ENCODE data around the gene DPH2. TPM values are rescaled to one million over a fixed set of nuclear protein-coding genes. Genes with fewer than 3 reads are reported as not detected.

Gene DPH2
- total and polyA plus RNA-seq, 4 donors = 14.3 to 27.4 (median 19.2) TPM

- peak; percentile 78 to 98 (median 90) for DNase-seq (ENCODE audit: low read depth in 4 of 6, low spot score in 6 of 6)
- H3K4me1 ChIP-seq (ENCODE audit: control insufficient read depth, insufficient read depth, low read length) = peaks cover 56% of the 10 kb centered on the region
Observed at GRCh38 chr1:43974443-43975248, 4.8 kb downstream of the DPH2 start, which contains the start of gene ATP6V0B. Gene ATP6V0B, plus strand, starts transcription at chr1:43974960. Its CDS starts 81 bp downstream, at chr1:43975041.

GRCh38 chr1:43975249-43975961 lies 5.6 kb downstream of the DPH2 start:
- Histone ChIP-seq H3K27ac (ENCODE audit: low read depth, low read length) (peak overlapping the region; percentile 86), H3K4me3 (ENCODE audit: low read depth, low read length) (peak overlapping the region; percentile 90), H3K36me3 (ENCODE audit: control insufficient read depth, insufficient read depth, low read length) (peaks cover 44% of the 10 kb centered on the region), H3K27me3 (ENCODE audit: control insufficient read depth, insufficient read depth, low read length) (no peaks in the 10 kb centered on the region), H3K9me3 (ENCODE audit: control insufficient read depth, insufficient read depth, low read length) (no peaks in the 10 kb centered on the region), H3K4me1 (ENCODE audit: control insufficient read depth, insufficient read depth, low read length) (peaks cover 59% of the 10 kb centered on the region)
- under 1% methylated on average over 30 of the region's 34 CpGs for WGBS (ENCODE audit: insufficient coverage)
- DNase-seq (ENCODE audit: low read depth in 4 of 6, low spot score in 6 of 6) = peak in 2 of 6 donors; percentile 26 to 49

More at GRCh38 chr1:43974443-43975248, 4.8 kb downstream of the DPH2 start, which contains the start of gene ATP6V0B:
- no peaks in the 10 kb centered on the region for H3K9me3 ChIP-seq (ENCODE audit: control insufficient read depth, insufficient read depth, low read length)
- no peaks in the 10 kb centered on the region for H3K27me3 ChIP-seq (ENCODE audit: control insufficient read depth, insufficient read depth, low read length)
- peaks cover 44% of the 10 kb centered on the region for H3K36me3 ChIP-seq (ENCODE audit: control insufficient read depth, insufficient read depth, low read length)
- peak within 1 kb of the TSS; percentile 90 for H3K4me3 ChIP-seq (ENCODE audit: low read depth, low read length)
- peak within 1 kb of the TSS; percentile 86 for H3K27ac ChIP-seq (ENCODE audit: low read depth, low read length)
- under 1% methylated on average over 93 of the region's 93 CpGs for WGBS (ENCODE audit: insufficient coverage)

GRCh38 chr1:43976045-43976444 lies 6.2 kb downstream of the DPH2 start:
- 92% methylated on average over 2 of the region's 4 CpGs for WGBS (ENCODE audit: insufficient coverage)
- DNase-seq (ENCODE audit: low read depth in 4 of 6, low spot score in 6 of 6) = no peak
- peak overlapping the region; percentile 90 for H3K4me3 ChIP-seq (ENCODE audit: low read depth, low read length)

GRCh38 chr1:43976890-43977289 lies 7.1 kb downstream of the DPH2 start:
- Histone ChIP-seq H3K27me3 (ENCODE audit: control insufficient read depth, insufficient read depth, low read length) (no peaks in the 10 kb centered on the region), H3K27ac (ENCODE audit: low read depth, low read length) (no peak overlapping the region), H3K9me3 (ENCODE audit: control insufficient read depth, insufficient read depth, low read length) (no peaks in the 10 kb centered on the region), H3K4me3 (ENCODE audit: low read depth, low read length) (no peak overlapping the region), H3K4me1 (ENCODE audit: control insufficient read depth, insufficient read depth, low read length) (peaks cover 61% of the 10 kb centered on the region), H3K36me3 (ENCODE audit: control insufficient read depth, insufficient read depth, low read length) (peaks cover 44% of the 10 kb centered on the region)
- no peak for DNase-seq (ENCODE audit: low read depth in 4 of 6, low spot score in 6 of 6)
- WGBS (ENCODE audit: insufficient coverage) = 92% methylated on average over 8 of the region's 8 CpGs

More at GRCh38 chr1:43976045-43976444, 6.2 kb downstream of the DPH2 start:
- no peaks in the 10 kb centered on the region for H3K27me3 ChIP-seq (ENCODE audit: control insufficient read depth, insufficient read depth, low read length)
- H3K9me3 ChIP-seq (ENCODE audit: control insufficient read depth, insufficient read depth, low read length) = no peaks in the 10 kb centered on the region
- peaks cover 58% of the 10 kb centered on the region for H3K4me1 ChIP-seq (ENCODE audit: control insufficient read depth, insufficient read depth, low read length)
- no peak overlapping the region for H3K27ac ChIP-seq (ENCODE audit: low read depth, low read length)
- H3K36me3 ChIP-seq (ENCODE audit: control insufficient read depth, insufficient read depth, low read length) = peaks cover 44% of the 10 kb centered on the region

- peaks cover 69% of the 10 kb centered on the region for H3K4me1 ChIP-seq (ENCODE audit: control insufficient read depth, insufficient read depth, low read length)
- no peak overlapping the region for H3K27ac ChIP-seq (ENCODE audit: low read depth, low read length)
- no peak for DNase-seq (ENCODE audit: low read depth in 4 of 6, low spot score in 6 of 6)
- 95% methylated on average over 3 of the region's 9 CpGs for WGBS (ENCODE audit: insufficient coverage)
- no peak overlapping the region for H3K4me3 ChIP-seq (ENCODE audit: low read depth, low read length)
- H3K9me3 ChIP-seq (ENCODE audit: control insufficient read depth, insufficient read depth, low read length) = no peaks in the 10 kb centered on the region
- H3K36me3 ChIP-seq (ENCODE audit: control insufficient read depth, insufficient read depth, low read length) = peaks cover 44% of the 10 kb centered on the region
- no peaks in the 10 kb centered on the region for H3K27me3 ChIP-seq (ENCODE audit: control insufficient read depth, insufficient read depth, low read length)
Observed at GRCh38 chr1:43977376-43978263, 7.8 kb downstream of the DPH2 start.

GRCh38 chr1:43978264-43978550 lies 8.4 kb downstream of the DPH2 start:
- 78% methylated on average over 4 of the region's 5 CpGs for WGBS (ENCODE audit: insufficient coverage)
- peak overlapping the region; percentile 47 for H3K4me3 ChIP-seq (ENCODE audit: low read depth, low read length)
- H3K27ac ChIP-seq (ENCODE audit: low read depth, low read length) = no peak overlapping the region
- no peak for DNase-seq (ENCODE audit: low read depth in 4 of 6, low spot score in 6 of 6)
- H3K36me3 ChIP-seq (ENCODE audit: control insufficient read depth, insufficient read depth, low read length) = peaks cover 48% of the 10 kb centered on the region
- H3K27me3 ChIP-seq (ENCODE audit: control insufficient read depth, insufficient read depth, low read length) = no peaks in the 10 kb centered on the region
- peaks cover 72% of the 10 kb centered on the region for H3K4me1 ChIP-seq (ENCODE audit: control insufficient read depth, insufficient read depth, low read length)
- H3K9me3 ChIP-seq (ENCODE audit: control insufficient read depth, insufficient read depth, low read length) = no peaks in the 10 kb centered on the region

- no peaks in the 10 kb centered on the region for H3K9me3 ChIP-seq (ENCODE audit: control insufficient read depth, insufficient read depth, low read length)
- WGBS (ENCODE audit: insufficient coverage) = 3% methylated on average over 54 of the region's 54 CpGs
- H3K27me3 ChIP-seq (ENCODE audit: control insufficient read depth, insufficient read depth, low read length) = no peaks in the 10 kb centered on the region
- peak in 2 of 6 donors; percentile 70 to 80 for DNase-seq (ENCODE audit: low read depth in 4 of 6, low spot score in 6 of 6)
- peak within 1 kb of the TSS; percentile 48 for H3K4me3 ChIP-seq (ENCODE audit: low read depth, low read length)
- peak within 1 kb of the TSS; percentile 4 for H3K27ac ChIP-seq (ENCODE audit: low read depth, low read length)
- H3K4me1 ChIP-seq (ENCODE audit: control insufficient read depth, insufficient read depth, low read length) = peaks cover 72% of the 10 kb centered on the region
- peaks cover 53% of the 10 kb centered on the region for H3K36me3 ChIP-seq (ENCODE audit: control insufficient read depth, insufficient read depth, low read length)
Observed at GRCh38 chr1:43978551-43979260, 8.9 kb downstream of the DPH2 start, which contains the start of gene B4GALT2. Gene B4GALT2, plus strand, starts transcription at chr1:43979210. Its CDS starts 1,951 bp downstream, at chr1:43981161.

- Histone ChIP-seq H3K9me3 (ENCODE audit: control insufficient read depth, insufficient read depth, low read length) (no peaks in the 10 kb centered on the region), H3K27ac (ENCODE audit: low read depth, low read length) (no peak overlapping the region), H3K4me3 (ENCODE audit: low read depth, low read length) (peak overlapping the region; percentile 48), H3K4me1 (ENCODE audit: control insufficient read depth, insufficient read depth, low read length) (peaks cover 70% of the 10 kb centered on the region), H3K27me3 (ENCODE audit: control insufficient read depth, insufficient read depth, low read length) (no peaks in the 10 kb centered on the region), H3K36me3 (ENCODE audit: control insufficient read depth, insufficient read depth, low read length) (peaks cover 58% of the 10 kb centered on the region)
- no peak for DNase-seq (ENCODE audit: low read depth in 4 of 6, low spot score in 6 of 6)
- WGBS (ENCODE audit: insufficient coverage) = 0% methylated on average over 45 of the region's 45 CpGs
Observed at GRCh38 chr1:43979261-43979527, 9.4 kb downstream of the DPH2 start.

Measured in spinal cord (tissue), 10 donors.